BE2C (cell line): ENCODE measurements around the gene CBX3. TPM values are rescaled to one million over a fixed set of nuclear protein-coding genes. Genes with fewer than 3 reads are reported as not detected.
A peak's percentile ranks its signal among the peaks of the same experiment; 100 is the strongest.
"Not testable (repeated sequence)": the region's sequence is repeated elsewhere in the genome, so short reads cannot be mapped to it uniquely, and the experiment has no call there.

Source experiments
- DNase-seq: peaks from one replicate; pipeline ENCODE4 v3.0.0-alpha.2; 2020
- H3K27me3 ChIP-seq: fragments of 250-450 bp; sonication (Bioruptor Pico); 2 replicates; pipeline ENCODE4 v1.5.1; 2020; ENCODE audit warnings: mild to moderate bottlenecking
- H3K36me3 ChIP-seq: fragments of 250-450 bp; sonication (Bioruptor Pico); 2 replicates; pipeline ENCODE4 v1.5.1; 2020; ENCODE audit warnings: mild to moderate bottlenecking
- H3K4me1 ChIP-seq: fragments of 250-450 bp; sonication (Bioruptor Pico); 2 replicates; pipeline ENCODE4 v1.5.1; 2020
- H3K4me3 ChIP-seq: 2 replicates; pipeline ENCODE4 v1.5.1; 2011; ENCODE audit warnings: low read depth, low read length
- H3K9me3 ChIP-seq: fragments of 250-450 bp; sonication (Bioruptor Pico); 2 replicates; pipeline ENCODE4 v1.5.1; 2020
- polyA plus RNA-seq: library from polyadenylated mRNA; unstranded; fragments of >200 nt; gene quantifications from one replicate; pipeline ENCODE4 v1.2.1, GENCODE V29; 2012; ENCODE audit warnings: low read depth, missing spikeins; ENCODE audit not compliant: insufficient read length, insufficient read depth
- TF ChIP-seq, protein P1 (sequence below): IDR thresholded peaks from 2 replicates; pipeline ENCODE4 v1.5.1; 2012; ENCODE audit warnings: mild to moderate bottlenecking, low read depth, low read length

Gene CBX3
- polyA plus RNA-seq: 138 TPM

- peak within 1 kb of the TSS; percentile 85 for H3K4me3 ChIP-seq
- no peaks in the 10 kb centered on the region for H3K9me3 ChIP-seq
- peaks cover 68% of the 10 kb centered on the region for H3K36me3 ChIP-seq
- H3K27me3 ChIP-seq: no peaks in the 10 kb centered on the region
- peaks cover 7% of the 10 kb centered on the region for H3K4me1 ChIP-seq
- TF ChIP-seq, protein P1, sequence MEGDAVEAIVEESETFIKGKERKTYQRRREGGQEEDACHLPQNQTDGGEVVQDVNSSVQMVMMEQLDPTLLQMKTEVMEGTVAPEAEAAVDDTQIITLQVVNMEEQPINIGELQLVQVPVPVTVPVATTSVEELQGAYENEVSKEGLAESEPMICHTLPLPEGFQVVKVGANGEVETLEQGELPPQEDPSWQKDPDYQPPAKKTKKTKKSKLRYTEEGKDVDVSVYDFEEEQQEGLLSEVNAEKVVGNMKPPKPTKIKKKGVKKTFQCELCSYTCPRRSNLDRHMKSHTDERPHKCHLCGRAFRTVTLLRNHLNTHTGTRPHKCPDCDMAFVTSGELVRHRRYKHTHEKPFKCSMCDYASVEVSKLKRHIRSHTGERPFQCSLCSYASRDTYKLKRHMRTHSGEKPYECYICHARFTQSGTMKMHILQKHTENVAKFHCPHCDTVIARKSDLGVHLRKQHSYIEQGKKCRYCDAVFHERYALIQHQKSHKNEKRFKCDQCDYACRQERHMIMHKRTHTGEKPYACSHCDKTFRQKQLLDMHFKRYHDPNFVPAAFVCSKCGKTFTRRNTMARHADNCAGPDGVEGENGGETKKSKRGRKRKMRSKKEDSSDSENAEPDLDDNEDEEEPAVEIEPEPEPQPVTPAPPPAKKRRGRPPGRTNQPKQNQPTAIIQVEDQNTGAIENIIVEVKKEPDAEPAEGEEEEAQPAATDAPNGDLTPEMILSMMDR: no peak
- peak; percentile 97 for DNase-seq
These were observed at the start of gene CBX3 for GRCh38 chr7:26201247-26202018. Gene CBX3 (plus strand): TSS chr7:26201745. CDS start chr7:26202999, 1,254 bp downstream.

- DNase-seq: peak; percentile 69
- Histone ChIP-seq H3K4me1 (no peaks in the 10 kb centered on the region), H3K9me3 (peaks cover 3% of the 10 kb centered on the region; the same call in 1 of the 2 replicates), H3K27me3 (peaks cover 69% of the 10 kb centered on the region), H3K4me3 (peak within 1 kb of the TSS; percentile 38), H3K36me3 (no peaks in the 10 kb centered on the region)
- TF ChIP-seq, protein P1: no peak
These were observed 49.4 kb upstream of the CBX3 start, which contains the start of gene NFE2L3 for GRCh38 chr7:26151953-26152781. Gene NFE2L3 (plus strand): TSS chr7:26152198. CDS start chr7:26152499, 301 bp downstream.

DNA sequence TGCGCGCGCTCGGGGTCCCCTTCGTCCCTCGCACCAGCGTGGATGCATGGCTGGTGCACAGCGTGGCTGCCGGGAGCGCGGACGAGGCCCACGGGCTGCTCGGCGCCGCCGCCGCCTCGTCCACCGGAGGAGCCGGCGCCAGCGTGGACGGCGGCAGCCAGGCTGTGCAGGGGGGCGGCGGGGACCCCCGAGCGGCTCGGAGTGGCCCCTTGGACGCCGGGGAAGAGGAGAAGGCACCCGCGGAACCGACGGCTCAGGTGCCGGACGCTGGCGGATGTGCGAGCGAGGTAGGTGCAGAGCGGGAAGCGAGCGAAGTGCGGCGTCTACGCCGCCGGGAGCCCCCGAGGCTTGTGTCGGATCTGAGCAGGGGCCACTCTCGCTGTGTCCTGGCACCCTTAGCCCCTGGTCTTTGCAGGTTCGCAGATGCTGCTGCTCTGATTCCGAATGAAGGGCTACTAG lies 48.7 kb upstream of the CBX3 start:
- not testable (repeated sequence) for DNase-seq, H3K36me3 ChIP-seq, H3K4me1 ChIP-seq, H3K4me3 ChIP-seq, H3K9me3 ChIP-seq
- H3K27me3 ChIP-seq: peaks cover 75% of the 10 kb centered on the region

GRCh38 chr7:26153241-26153822 lies 48.2 kb upstream of the CBX3 start:
- TF ChIP-seq, protein P1: no peak
- Histone ChIP-seq H3K4me1 (no peaks in the 10 kb centered on the region), H3K36me3 (no peaks in the 10 kb centered on the region), H3K27me3 (peaks cover 75% of the 10 kb centered on the region), H3K9me3 (peaks cover 3% of the 10 kb centered on the region; the same call in 1 of the 2 replicates), H3K4me3 (no peak overlapping the region)
- DNase-seq: no peak

- no peak for DNase-seq
- H3K9me3 ChIP-seq: peaks cover 3% of the 10 kb centered on the region; the same call in 1 of the 2 replicates
- TF ChIP-seq, protein P1: no peak
- H3K4me3 ChIP-seq: no peak overlapping the region
- no peaks in the 10 kb centered on the region for H3K36me3 ChIP-seq
- H3K4me1 ChIP-seq: no peaks in the 10 kb centered on the region
- H3K27me3 ChIP-seq: peaks cover 75% of the 10 kb centered on the region
These were observed 47.4 kb upstream of the CBX3 start for GRCh38 chr7:26153823-26154783.
